Fibroblast of the aortic adventitia (primary cell): ENCODE data around the gene ADTRP. TPM values are rescaled to one million over a fixed set of nuclear protein-coding genes. Genes with fewer than 3 reads are reported as not detected.

Source experiments
- DNase-seq: peaks from one replicate; pipeline ENCODE4 v3.0.0-alpha.2; 2010; ENCODE audit warnings: low read depth
- H3K4me3 ChIP-seq: 2 replicates; pipeline ENCODE4 v1.5.1; 2011; ENCODE audit warnings: low read depth, mild to moderate bottlenecking, control low read depth, low read length, moderate library complexity
- CTCF ChIP-seq: IDR thresholded peaks from 2 replicates; pipeline ENCODE4 v1.5.1; 2011; ENCODE audit warnings: mild to moderate bottlenecking, low read length, control low read depth, inconsistent platforms; ENCODE audit not compliant: insufficient read depth
- total RNA-seq: library from RNA; depleted of rRNA; stranded (reverse); fragments of >200 nt; gene quantifications from 2 replicates; pipeline ENCODE4 v1.2.3, GENCODE V29; 2012; ENCODE audit warnings: low replicate concordance

The ADTRP gene
- total RNA-seq, 1 donor = 10.9 TPM

GRCh38 chr6:11730641-11731040, 48.0 kb downstream of the ADTRP start:
- no peak for TF ChIP-seq CTCF
- DNase-seq = no peak
- no peak overlapping the region for H3K4me3 ChIP-seq

GRCh38 chr6:11729076-11729475, 49.5 kb downstream of the ADTRP start:
- no peak for DNase-seq
- H3K4me3 ChIP-seq = no peak overlapping the region
- TF ChIP-seq CTCF = no peak

- no peak for TF ChIP-seq CTCF
- no peak for DNase-seq
- no peak overlapping the region for H3K4me3 ChIP-seq
Measured at GRCh38 chr6:11727998-11728961, 50.3 kb downstream of the ADTRP start.

GRCh38 chr6:11727346-11727997, 51.1 kb downstream of the ADTRP start:
- no peak overlapping the region for H3K4me3 ChIP-seq
- no peak for TF ChIP-seq CTCF
- no peak for DNase-seq

- H3K4me3 ChIP-seq = no peak overlapping the region
- no peak for TF ChIP-seq CTCF
- DNase-seq = no peak
Measured at GRCh38 chr6:11724286-11724685, 54.3 kb downstream of the ADTRP start.

- H3K4me3 ChIP-seq = no peak overlapping the region
- TF ChIP-seq CTCF = no peak
- no peak for DNase-seq
Measured at GRCh38 chr6:11722805-11723631, 55.6 kb downstream of the ADTRP start.
